ENCODE data around the gene PTDSS2. TPM values are rescaled to one million over a fixed set of nuclear protein-coding genes. Genes with fewer than 3 reads are reported as not detected.

The PTDSS2 gene
- 58.3 and 80.3 TPM in 2 replicates for total RNA-seq

GRCh38 chr11:449889-450808 is at the start of gene PTDSS2:
Gene PTDSS2 (plus strand): TSS chr11:450279. CDS start chr11:450456, 177 bp downstream.

GRCh38 chr11:441418-442274 is 8.4 kb upstream of the PTDSS2 start, which contains the start of gene ANO9:
Gene ANO9 (minus strand): TSS chr11:442011. CDS start chr11:441926, 85 bp downstream.

GRCh38 chr11:506995-507726 is 57.1 kb downstream of the PTDSS2 start, which contains the start of gene RNH1:
Gene RNH1 (minus strand): TSS chr11:507242. CDS start chr11:502162, 5,080 bp downstream.

GRCh38 chr11:535519-536454 is 85.7 kb downstream of the PTDSS2 start, which contains the start of gene HRAS:
Gene HRAS (minus strand): TSS chr11:535576.

GRCh38 chr11:536841-537621 is 87.0 kb downstream of the PTDSS2 start, which contains the start of gene LRRC56:
Gene LRRC56 (plus strand): TSS chr11:537527. CDS start chr11:540685, 3,158 bp downstream.

Small RNAs within 50 kb of the gene (small RNA-seq; reads per million reads assigned to genes)
- not detected for gene RN7SL838P (ENCODE audit: low replicate concordance)

Other genes with a start within 250 kb of the PTDSS2 start
- 30.8 and 33.7 TPM in 2 replicates for gene BET1L, start 242.9 kb upstream of the PTDSS2 start, total RNA-seq
- 166 and 246 TPM in 2 replicates for gene RIC8A, start 242.6 kb upstream of the PTDSS2 start, total RNA-seq
- 6.9 and 9.4 TPM in 2 replicates for gene SIRT3, start 213.9 kb upstream of the PTDSS2 start, total RNA-seq
- 123 and 195 TPM in 2 replicates for gene PSMD13, start 213.3 kb upstream of the PTDSS2 start, total RNA-seq
- gene NLRP6, start 171.9 kb upstream of the PTDSS2 start, total RNA-seq, result not detected in 2 replicates
- 6.3 and 7.3 TPM in 2 replicates for gene PGGHG, start 161.2 kb upstream of the PTDSS2 start, total RNA-seq
- gene IFITM5, start 150.8 kb upstream of the PTDSS2 start, total RNA-seq, result not detected in 2 replicates
- gene IFITM2, start 142.5 kb upstream of the PTDSS2 start, total RNA-seq, result 19.6 and 56.2 TPM in 2 replicates
- 25.3 and 136 TPM in 2 replicates for gene IFITM1, start 136.2 kb upstream of the PTDSS2 start, total RNA-seq
- gene IFITM3, start 129.4 kb upstream of the PTDSS2 start, total RNA-seq, result 45.5 and 328 TPM in 2 replicates
- 1.1 TPM in 2 replicates for gene B4GALNT4, start 80.8 kb upstream of the PTDSS2 start, total RNA-seq
- gene PKP3, start 56.1 kb upstream of the PTDSS2 start, total RNA-seq, result 0.66 and 1.3 TPM in 2 replicates
- 18.2 and 21.9 TPM in 2 replicates for gene SIGIRR, start 35.3 kb upstream of the PTDSS2 start, total RNA-seq
- not detected in 2 replicates for gene ANO9, start 8.3 kb upstream of the PTDSS2 start, total RNA-seq
- 317 and 486 TPM in 2 replicates for gene RNH1, start 57.0 kb downstream of the PTDSS2 start, total RNA-seq
- 44.6 and 46.1 TPM in 2 replicates for gene HRAS, start 85.3 kb downstream of the PTDSS2 start, total RNA-seq
- 1.6 and 2.8 TPM in 2 replicates for gene LRRC56, start 87.2 kb downstream of the PTDSS2 start, total RNA-seq
- 0.29 and 1.8 TPM in 2 replicates for gene LMNTD2, start 110.5 kb downstream of the PTDSS2 start, total RNA-seq
- 9.7 and 19.3 TPM in 2 replicates for gene RASSF7, start 110.7 kb downstream of the PTDSS2 start, total RNA-seq
- 33.5 and 39.8 TPM in 2 replicates for gene PHRF1, start 126.2 kb downstream of the PTDSS2 start, total RNA-seq
- gene IRF7, start 165.7 kb downstream of the PTDSS2 start, total RNA-seq, result 9.3 and 17.9 TPM in 2 replicates
- gene CDHR5, start 174.7 kb downstream of the PTDSS2 start, total RNA-seq, result not detected in 2 replicates
- gene SCT, start 176.9 kb downstream of the PTDSS2 start, total RNA-seq, result not detected in 2 replicates
- 0.22 TPM in 1 of 2 replicates, not detected in the other for gene DRD4, start 187.0 kb downstream of the PTDSS2 start, total RNA-seq
- 29.1 and 39.2 TPM in 2 replicates for gene DEAF1, start 244.9 kb downstream of the PTDSS2 start, total RNA-seq
- gene TMEM80, start 245.5 kb downstream of the PTDSS2 start, total RNA-seq, result 7.0 and 14.6 TPM in 2 replicates

Measured in placental pericyte (primary cell).